COLO668 (cell line): ENCODE measurements around the gene VPS26B.
"Not testable (repeated sequence)": the region's sequence is repeated elsewhere in the genome, so short reads cannot be mapped to it uniquely, and the experiment has no call there.

Experiments used
- DNase-seq: peaks from one replicate; lab custom pipeline; 2025; ENCODE audit not compliant: unreplicated experiment; lab: John Stamatoyannopoulos, UW

The VPS26B gene

GRCh38 chr11:134255184-134255561 is 30.7 kb downstream of the VPS26B start:
- not testable (repeated sequence) for DNase-seq

- no peak for DNase-seq
These were observed 32.6 kb downstream of the VPS26B start for GRCh38 chr11:134257101-134257500.

GRCh38 chr11:134258577-134258976 is 34.1 kb downstream of the VPS26B start:
- no peak for DNase-seq

GRCh38 chr11:134260503-134260902 is 36.0 kb downstream of the VPS26B start:
- no peak for DNase-seq

- DNase-seq, result no peak
These were observed 36.5 kb downstream of the VPS26B start for GRCh38 chr11:134260983-134261382.

- DNase-seq, result peak; percentile 15
These were observed 37.4 kb downstream of the VPS26B start for GRCh38 chr11:134261626-134262488.

- DNase-seq, result no peak
These were observed 40.7 kb downstream of the VPS26B start for GRCh38 chr11:134264966-134265764.

- no peak for DNase-seq
These were observed 42.0 kb downstream of the VPS26B start for GRCh38 chr11:134266440-134266839.

GRCh38 chr11:134266841-134267251 is 42.4 kb downstream of the VPS26B start:
- DNase-seq, result no peak

- DNase-seq, result no peak
These were observed 43.0 kb downstream of the VPS26B start for GRCh38 chr11:134267461-134267860.

- DNase-seq, result no peak
These were observed 43.5 kb downstream of the VPS26B start for GRCh38 chr11:134267966-134268365.

- DNase-seq, result no peak
These were observed 45.8 kb downstream of the VPS26B start for GRCh38 chr11:134270250-134270714.

GRCh38 chr11:134271978-134272377 is 47.5 kb downstream of the VPS26B start:
- DNase-seq, result no peak

GRCh38 chr11:134272381-134273316 is 48.2 kb downstream of the VPS26B start:
- no peak for DNase-seq

- DNase-seq, result no peak
These were observed 48.8 kb downstream of the VPS26B start for GRCh38 chr11:134273317-134273712.

GRCh38 chr11:134275188-134275533 is 50.7 kb downstream of the VPS26B start:
- DNase-seq, result no peak

GRCh38 chr11:134275534-134276395 is 51.3 kb downstream of the VPS26B start, which contains the start of gene GLB1L3:
Gene GLB1L3, plus strand, starts transcription at chr11:134276379. Its CDS starts 362 bp downstream, at chr11:134276741.
- DNase-seq, result peak; percentile 35

GRCh38 chr11:134276396-134277182 is 52.1 kb downstream of the VPS26B start:
- peak; percentile 35 for DNase-seq
